HCT116 (cell line): Measurements from ENCODE around the gene SERTAD2.

Experiments
- ATF3 ChIP-seq: IDR thresholded peaks from 2 replicates; pipeline ENCODE4 v1.6.1; 2012
- CTCF ChIP-seq, 3 experiments: fragments of 200-600 bp in 1 of 3; sonication (generic) in 1 of 3; IDR thresholded peaks in 2 of 3; conservative IDR thresholded peaks in 1 of 3; 2 replicates each; pipeline ENCODE4 v1.5.1; 2012 to 2017; ENCODE audit warnings: low read depth in 2 of 3, low read length in 2 of 3, antibody characterized with exemption in 1 of 3, borderline replicate concordance in 1 of 3, control low read depth in 1 of 3, mild to moderate bottlenecking in 1 of 3, mixed read lengths in 1 of 3, mixed run types in 1 of 3, moderate library complexity in 1 of 3; ENCODE audit not compliant: insufficient read depth in 1 of 3
- EZH2phosphoT487 ChIP-seq: fragments of 200-600 bp; IDR thresholded peaks from 2 replicates; pipeline ENCODE4 v1.6.1; 2018; ENCODE audit warnings: antibody characterized with exemption, borderline replicate concordance
- POLR2A ChIP-seq: IDR thresholded peaks from 2 replicates; pipeline ENCODE4 v1.7.0; 2011; ENCODE audit warnings: borderline replicate concordance; ENCODE audit not compliant: insufficient read depth, insufficient read length; ENCODE audit errors: extremely low read depth
- POLR2AphosphoS5 ChIP-seq: IDR thresholded peaks from 2 replicates; pipeline ENCODE4 v1.6.1; 2011; ENCODE audit warnings: mild to moderate bottlenecking, low read depth, low read length, moderate library complexity
- RAD21 ChIP-seq: IDR thresholded peaks from 2 replicates; pipeline ENCODE4 v1.6.1; 2012; ENCODE audit warnings: low read depth, mild to moderate bottlenecking
- SIN3A ChIP-seq: IDR thresholded peaks from 2 replicates; pipeline ENCODE4 v1.6.1; 2012; ENCODE audit warnings: low read depth

DNA sequence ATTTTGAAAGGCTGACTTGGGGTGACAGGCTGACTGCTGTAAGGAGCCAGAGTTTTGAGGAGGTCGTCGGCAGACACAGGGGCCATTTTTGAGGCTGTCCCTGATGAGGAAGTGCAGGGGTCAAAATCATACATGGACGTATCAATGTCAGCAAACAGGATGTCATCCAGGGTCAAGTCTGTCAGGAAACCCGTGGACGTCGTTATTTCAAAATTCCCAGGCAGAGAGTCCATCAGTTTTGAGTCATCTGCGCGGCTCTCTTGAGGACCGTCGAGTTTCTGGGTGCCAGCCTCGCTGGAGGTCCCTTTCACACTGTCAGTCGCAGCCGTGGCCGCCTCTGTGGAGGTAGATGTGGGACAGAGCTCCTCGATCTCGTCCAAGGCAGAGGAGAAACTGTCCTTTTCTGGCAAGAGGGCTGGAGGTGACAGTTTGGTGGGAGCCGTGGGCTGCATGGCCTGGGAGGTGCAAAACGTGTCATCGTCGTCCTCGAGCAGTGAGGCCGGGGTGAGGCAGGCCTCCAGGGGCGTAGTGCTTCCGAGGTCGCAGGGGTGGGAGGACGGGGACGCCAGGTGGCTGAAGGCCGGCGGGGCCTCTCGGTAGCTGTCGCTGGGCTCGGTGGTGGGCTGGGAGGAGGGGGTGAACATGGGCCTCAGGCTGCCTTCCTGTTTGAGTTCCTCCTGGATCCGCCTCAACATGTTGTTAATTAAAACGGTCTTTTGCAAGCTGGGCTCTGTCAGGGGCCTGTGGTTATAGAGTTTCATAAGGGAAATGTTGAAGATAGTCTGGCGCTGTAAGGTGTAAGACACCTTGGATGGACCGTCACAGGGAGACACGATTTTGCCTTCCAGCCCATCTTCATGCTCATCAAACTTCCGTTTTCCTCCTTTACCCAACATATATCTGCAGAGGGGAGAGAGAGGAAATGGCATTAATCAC, 17.5 kb downstream of the SERTAD2 start:
- no peak for TF ChIP-seq RAD21
- no peak for TF ChIP-seq SIN3A
- no peak for TF ChIP-seq EZH2phosphoT487
- no peak for TF ChIP-seq CTCF (IDR thresholded peaks at IDR 0.05 in 2 of 3, conservative IDR thresholded peaks at IDR 0.05 in 1 of 3; ENCODE audit: borderline replicate concordance in 1 of 3, insufficient read depth in 1 of 3, low read depth in 2 of 3, low read length in 2 of 3)
- no peak for TF ChIP-seq POLR2A
- TF ChIP-seq ATF3 = no peak
- TF ChIP-seq POLR2AphosphoS5 = no peak
